GM12892 (cell line): ENCODE data around the gene GOLT1A.

Source experiments
- POLR2A ChIP-seq: IDR thresholded peaks from 2 replicates; pipeline ENCODE4 v1.6.1; 2011; ENCODE audit warnings: low read depth, low read length, control low read depth
- POLR2AphosphoS5 ChIP-seq: IDR thresholded peaks from 2 replicates; pipeline ENCODE4 v1.6.1; 2011; ENCODE audit warnings: low read depth, low read length, control low read depth

DNA sequence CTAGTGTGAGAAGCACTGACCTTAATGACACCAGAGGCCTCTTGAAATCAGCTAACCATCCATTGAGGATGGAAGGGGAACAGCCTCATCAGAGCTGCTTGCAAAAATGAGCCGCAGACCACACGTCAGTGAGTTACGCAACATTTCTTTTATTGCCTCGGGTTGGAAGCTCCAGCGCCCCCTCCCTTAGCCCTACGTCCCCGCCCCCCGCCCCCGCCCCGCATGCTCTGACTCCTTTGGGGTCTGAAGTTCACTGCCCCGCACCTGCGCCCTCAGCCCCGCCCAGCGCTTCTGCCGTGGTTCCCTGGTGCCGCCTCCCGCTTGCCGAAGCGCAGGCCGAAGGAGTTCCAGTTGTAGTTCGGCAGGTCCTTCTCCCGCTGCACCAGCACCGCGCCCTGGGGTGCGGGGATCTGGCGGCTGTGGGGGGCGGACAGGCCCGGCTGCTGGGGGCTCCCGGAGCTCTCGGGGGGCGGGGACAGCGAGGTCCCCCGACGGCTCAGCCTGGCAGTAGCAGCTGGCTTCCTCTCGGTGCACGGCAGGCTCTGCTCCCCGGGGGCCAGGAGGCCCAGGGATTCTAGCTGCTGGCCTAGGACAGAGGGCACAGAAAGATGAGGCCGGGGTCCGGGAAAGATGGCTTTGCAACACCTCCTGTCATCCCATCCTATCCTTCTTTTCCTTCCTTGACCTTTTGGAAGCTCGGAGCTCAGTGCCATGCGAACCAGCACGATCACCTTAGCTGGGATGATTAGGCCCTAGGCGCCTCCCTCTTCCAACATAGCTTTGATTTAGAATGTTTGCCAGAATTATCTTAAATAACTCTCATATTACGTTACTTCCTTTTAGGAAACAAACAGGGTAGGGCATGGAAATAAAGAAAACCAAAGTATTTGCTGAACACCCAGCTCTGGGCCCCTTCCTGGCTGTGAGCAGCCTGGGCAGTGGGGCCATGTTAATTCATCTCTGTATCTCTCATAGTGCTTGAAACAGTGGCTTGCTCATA is 23.3 kb downstream of the GOLT1A start:
- TF ChIP-seq POLR2AphosphoS5: no peak
- TF ChIP-seq POLR2A: no peak
